HCT116 (cell line): Measurements from ENCODE around the gene SCGN. TPM values are rescaled to one million over a fixed set of nuclear protein-coding genes. Genes with fewer than 3 reads are reported as not detected.
A peak's percentile ranks its signal among the peaks of the same experiment; 100 is the strongest.

ENCODE experiments used
- ATAC-seq: fragments of 200-7000 bp; cut with Tn5 transposase; 2 replicates; pipeline ENCODE4 v1.9.1; 2020; ENCODE audit warnings: mild to moderate bottlenecking, moderate library complexity
- BruUV-seq: library from RNA; stranded (reverse); fragments of 400-500 nt; replicated peaks from 2 replicates; lab custom pipeline; 2021; lab: Mats Ljungman, UMichigan
- CTCF ChIA-PET: fragments of 300-600 bp; sonication (Branson Sonifier 250); formaldehyde crosslinking; loops from one replicate; lab custom pipeline; 2021; ENCODE audit warnings: antibody characterized with exemption; lab: Charles Lee
- POLR2A ChIA-PET: fragments of 300-600, 350-600 bp; sonication (Branson Sonifier 250); formaldehyde crosslinking; loops from one replicate; lab custom pipeline; 2021; ENCODE audit warnings: antibody characterized with exemption; lab: Charles Lee
- RAD21 ChIA-PET, 2 experiments: fragments of 300-600 bp; sonication (Branson Sonifier 250); formaldehyde crosslinking; loops; one replicate each; lab custom pipeline; 2023; ENCODE audit warnings: low total read pairs in 2 of 2; ENCODE audit not compliant: uncharacterized antibody in 2 of 2, unreplicated experiment in 2 of 2, low non-redundant PET in 1 of 2; lab: Charles Lee
- DNase-seq: peaks from one replicate; pipeline ENCODE4 v3.0.0-alpha.2; 2010; ENCODE audit warnings: low read depth, low spot score
- H2AFZ ChIP-seq: fragments of 200-600 bp; shearing (Covaris generic), sonication (generic); 2 replicates; pipeline ENCODE4 v1.6.1; 2017; ENCODE audit warnings: low read depth, mixed run types, mixed read lengths, antibody characterized with exemption, low read length; ENCODE audit not compliant: poor library complexity, severe bottlenecking
- H3K27ac ChIP-seq: 2 replicates; pipeline ENCODE4 v1.5.1; 2012; ENCODE audit warnings: low read depth, low read length
- H3K27me3 ChIP-seq: fragments of 200-600 bp; sonication (generic); 2 replicates; pipeline ENCODE4 v1.6.1; 2016; ENCODE audit warnings: mixed run types, low read length, mixed read lengths; ENCODE audit not compliant: insufficient read depth
- H3K36me3 ChIP-seq, 2 experiments: fragments of 200-500 bp in 1 of 2; fragments of 200-600 bp in 1 of 2; sonication (Bioruptor generic) in 1 of 2; sonication (generic) in 1 of 2; 2 replicates each; pipeline versions ENCODE4 v1.5.1 to v1.6.1; 2014 to 2016; ENCODE audit warnings: low read length in 2 of 2, inconsistent platforms in 1 of 2, mixed read lengths in 1 of 2, mixed run types in 1 of 2; ENCODE audit not compliant: insufficient read depth in 2 of 2, control insufficient read depth in 1 of 2
- H3K4me1 ChIP-seq, 2 experiments: fragments of 200-600 bp in 1 of 2; sonication (generic) in 1 of 2; 2 replicates each; pipeline versions ENCODE4 v1.5.1 to v1.6.1; 2012 to 2017; ENCODE audit warnings: low read length in 2 of 2, inconsistent platforms in 1 of 2, mild to moderate bottlenecking in 1 of 2, mixed read lengths in 1 of 2, mixed run types in 1 of 2, moderate library complexity in 1 of 2; ENCODE audit not compliant: insufficient read depth in 2 of 2, control insufficient read depth in 1 of 2
- H3K4me2 ChIP-seq: fragments of 200-600 bp; sonication (generic); 2 replicates; pipeline ENCODE4 v1.6.1; 2017; ENCODE audit warnings: mixed run types, low read length, mixed read lengths
- H3K4me3 ChIP-seq, 2 experiments: fragments of 200-600 bp in 1 of 2; sonication (generic) in 1 of 2; replicated peaks in 1 of 2; 2 replicates each; pipeline ENCODE4 v1.5.1; 2011 to 2016; ENCODE audit warnings: low read length in 2 of 2, control low read depth in 1 of 2, low read depth in 1 of 2, mild to moderate bottlenecking in 1 of 2, mixed read lengths in 1 of 2, mixed run types in 1 of 2
- H3K79me2 ChIP-seq: fragments of 200-600 bp; sonication (generic); 2 replicates; pipeline ENCODE4 v1.6.1; 2017; ENCODE audit warnings: mild to moderate bottlenecking, mixed run types, low read length, moderate library complexity, mixed read lengths; ENCODE audit not compliant: insufficient read depth
- H3K9ac ChIP-seq: fragments of 200-600 bp; sonication (generic); 2 replicates; pipeline ENCODE4 v1.6.1; 2016; ENCODE audit warnings: low read length, mixed read lengths
- H3K9me2 ChIP-seq: fragments of 200-600 bp; sonication (generic), shearing (Covaris generic); 2 replicates; pipeline ENCODE4 v1.6.1; 2017; ENCODE audit warnings: mixed run types, mild to moderate bottlenecking, moderate library complexity; ENCODE audit not compliant: insufficient read depth
- H3K9me3 ChIP-seq, 2 experiments: fragments of 200-500 bp in 1 of 2; fragments of 200-600 bp in 1 of 2; sonication (Bioruptor generic) in 1 of 2; sonication (generic) in 1 of 2; 2 replicates each; pipeline ENCODE4 v1.6.1; 2014 to 2017; ENCODE audit warnings: low read length in 2 of 2, mixed read lengths in 2 of 2, inconsistent platforms in 1 of 2, low read depth in 1 of 2, mild to moderate bottlenecking in 1 of 2, mixed run types in 1 of 2, moderate library complexity in 1 of 2; ENCODE audit not compliant: control insufficient read depth in 1 of 2, insufficient read depth in 1 of 2
- H4K20me1 ChIP-seq: fragments of 200-600 bp; sonication (generic), shearing (Covaris generic); 2 replicates; pipeline ENCODE4 v1.6.1; 2017; ENCODE audit warnings: mixed run types, mild to moderate bottlenecking, moderate library complexity; ENCODE audit not compliant: insufficient read depth
- ATF3 ChIP-seq: IDR thresholded peaks from 2 replicates; pipeline ENCODE4 v1.6.1; 2012
- EZH2 ChIP-seq: fragments of 200-600 bp; sonication (generic); IDR thresholded peaks from 2 replicates; pipeline ENCODE4 v1.6.1; 2017; ENCODE audit warnings: antibody characterized with exemption, mixed run types
- EZH2phosphoT487 ChIP-seq: fragments of 200-600 bp; IDR thresholded peaks from 2 replicates; pipeline ENCODE4 v1.6.1; 2018; ENCODE audit warnings: antibody characterized with exemption, borderline replicate concordance
- RAD21 ChIP-seq: IDR thresholded peaks from 2 replicates; pipeline ENCODE4 v1.6.1; 2012; ENCODE audit warnings: low read depth, mild to moderate bottlenecking
- intact Hi-C: fragments of 100-400 bp; cut with micrococcal nuclease; formaldehyde crosslinking; loops from 2 replicates; pipeline ENCODE4 v1.10.0; 2022
- total RNA-seq: library from RNA; stranded (reverse); gene quantifications from one replicate; pipeline ENCODE4 v1.2.1, GENCODE V29; 2021; ENCODE audit not compliant: unreplicated experiment
- TF ChIP-seq, protein P1 (sequence below), 3 experiments: fragments of 200-600 bp in 1 of 3; sonication (generic) in 1 of 3; IDR thresholded peaks in 2 of 3; conservative IDR thresholded peaks in 1 of 3; 2 replicates each; pipeline ENCODE4 v1.5.1; 2012 to 2017; ENCODE audit warnings: low read depth in 2 of 3, low read length in 2 of 3, antibody characterized with exemption in 1 of 3, borderline replicate concordance in 1 of 3, control low read depth in 1 of 3, mild to moderate bottlenecking in 1 of 3, mixed read lengths in 1 of 3, mixed run types in 1 of 3, moderate library complexity in 1 of 3; ENCODE audit not compliant: insufficient read depth in 1 of 3

The SCGN gene
- total RNA-seq, 1 experiment from 2014 or later, result not detected

- Histone ChIP-seq H2AFZ (peak overlapping the region; percentile 50), H3K4me2 (peak overlapping the region; percentile 24; the same call in 1 of the 2 replicates)
Observed at GRCh38 chr6:25670793-25671513, 18.9 kb downstream of the SCGN start.

DNA sequence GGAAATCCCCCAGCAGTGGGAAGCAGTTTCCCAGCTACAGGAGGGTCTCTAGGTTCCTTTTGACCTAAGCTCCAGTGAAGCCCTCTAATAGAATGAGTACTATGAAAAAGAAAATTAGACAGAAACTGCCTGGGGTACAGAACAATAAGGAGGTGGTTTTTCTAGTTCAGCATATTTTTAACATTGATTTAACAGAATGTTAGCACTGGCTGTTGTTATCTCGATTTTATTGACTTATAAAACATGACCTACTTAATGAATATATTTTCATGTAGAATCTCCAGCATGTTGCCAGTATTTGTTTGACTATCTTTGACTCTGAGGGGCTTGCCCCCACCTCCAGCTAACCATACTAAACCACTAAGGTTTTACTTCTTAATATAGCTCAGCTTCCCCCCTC, 19.6 kb downstream of the SCGN start:
- ChIA-PET RAD21 (no interaction called here), CTCF (interaction anchor here (1.4 to 1.5 kb wide), 2 partner anchors 48 to 219 kb away, joined by 3 to 4 read pairs; no protein-coding TSS in a partner anchor), POLR2A (no interaction called here)
- H3K9ac ChIP-seq, result no peak overlapping the region
- no peaks in the 10 kb centered on the region for H4K20me1 ChIP-seq
- intact Hi-C loops, result no loop called here
- no peak for ATAC-seq
- no TSS peak for BruUV-seq
- no peak overlapping the region for H3K27ac ChIP-seq
- H3K27me3 ChIP-seq, result no peaks in the 10 kb centered on the region
- H3K36me3 ChIP-seq, result no peaks in the 10 kb centered on the region
- no peak overlapping the region for H3K4me3 ChIP-seq
- H3K4me2 ChIP-seq, result 0 out of 2 replicates have a peak overlapping the region, but pooled peaks have one; percentile 24
- DNase-seq, result no peak
- H3K4me1 ChIP-seq, result peaks cover 0 to 11% of the 10 kb centered on the region in 2 experiments; a peak in 2 of 4 replicates
- no peaks in the 10 kb centered on the region for H3K9me3 ChIP-seq
- no peak overlapping the region for H2AFZ ChIP-seq
- TF ChIP-seq ATF3, result no peak
- H3K9me2 ChIP-seq, result no peaks in the 10 kb centered on the region
- no peaks in the 10 kb centered on the region for H3K79me2 ChIP-seq

More at GRCh38 chr6:25670793-25671513, 18.9 kb downstream of the SCGN start:
- no peaks in the 10 kb centered on the region for H3K36me3 ChIP-seq
- ChIA-PET POLR2A (no interaction called here), RAD21 (no interaction called here)
- peaks cover 0 to 13% of the 10 kb centered on the region in 2 experiments; a peak in 2 of 4 replicates for H3K4me1 ChIP-seq
- ATAC-seq, result peak; percentile 63; the same call in 1 of the 2 replicates
- no peak overlapping the region for H3K4me3 ChIP-seq
- no peak overlapping the region for H3K27ac ChIP-seq
- TF ChIP-seq EZH2phosphoT487 (no peak), RAD21 (peak; percentile 18; the same call in 1 of the 2 replicates), EZH2 (no peak)
- TF ChIP-seq, protein P1, sequence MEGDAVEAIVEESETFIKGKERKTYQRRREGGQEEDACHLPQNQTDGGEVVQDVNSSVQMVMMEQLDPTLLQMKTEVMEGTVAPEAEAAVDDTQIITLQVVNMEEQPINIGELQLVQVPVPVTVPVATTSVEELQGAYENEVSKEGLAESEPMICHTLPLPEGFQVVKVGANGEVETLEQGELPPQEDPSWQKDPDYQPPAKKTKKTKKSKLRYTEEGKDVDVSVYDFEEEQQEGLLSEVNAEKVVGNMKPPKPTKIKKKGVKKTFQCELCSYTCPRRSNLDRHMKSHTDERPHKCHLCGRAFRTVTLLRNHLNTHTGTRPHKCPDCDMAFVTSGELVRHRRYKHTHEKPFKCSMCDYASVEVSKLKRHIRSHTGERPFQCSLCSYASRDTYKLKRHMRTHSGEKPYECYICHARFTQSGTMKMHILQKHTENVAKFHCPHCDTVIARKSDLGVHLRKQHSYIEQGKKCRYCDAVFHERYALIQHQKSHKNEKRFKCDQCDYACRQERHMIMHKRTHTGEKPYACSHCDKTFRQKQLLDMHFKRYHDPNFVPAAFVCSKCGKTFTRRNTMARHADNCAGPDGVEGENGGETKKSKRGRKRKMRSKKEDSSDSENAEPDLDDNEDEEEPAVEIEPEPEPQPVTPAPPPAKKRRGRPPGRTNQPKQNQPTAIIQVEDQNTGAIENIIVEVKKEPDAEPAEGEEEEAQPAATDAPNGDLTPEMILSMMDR (IDR thresholded peaks at IDR 0.05 in 2 of 3, conservative IDR thresholded peaks at IDR 0.05 in 1 of 3; ENCODE audit: borderline replicate concordance in 1 of 3, insufficient read depth in 1 of 3, low read depth in 2 of 3, low read length in 2 of 3), result peak in 1 of 3 experiments; percentile 21; a peak in 1 of 6 replicates
- TF ChIP-seq, all 23 proteins: peak for 2
- no TSS peak for BruUV-seq
- intact Hi-C loops, result no loop called here
- H3K27me3 ChIP-seq, result no peaks in the 10 kb centered on the region
- no peaks in the 10 kb centered on the region for H4K20me1 ChIP-seq
- H3K9me2 ChIP-seq, result no peaks in the 10 kb centered on the region
- H3K9ac ChIP-seq, result no peak overlapping the region
- CTCF ChIA-PET, result interaction anchor here (1.4 to 1.5 kb wide), 2 partner anchors 49 to 219 kb away, joined by 3 to 4 read pairs; no protein-coding TSS in a partner anchor
- no peaks in the 10 kb centered on the region for H3K79me2 ChIP-seq
- no peaks in the 10 kb centered on the region for H3K9me3 ChIP-seq
- DNase-seq, result peak; percentile 34
